ENCODE data around the gene RAB21.

The RAB21 gene

GRCh38 chr12:71840231-71840847 lies 85.7 kb downstream of the RAB21 start:
- H3K36me3 ChIP-seq (replicated peaks; ENCODE audit: low read depth, low read length) = peaks cover 11% of the 10 kb centered on the region
- peaks cover 28% of the 10 kb centered on the region for H3K4me1 ChIP-seq (ENCODE audit: low read length)
- peaks cover 14% of the 10 kb centered on the region for H4K20me1 ChIP-seq (ENCODE audit: insufficient read depth, low read length)
- H3K4me2 ChIP-seq (ENCODE audit: low read length) = peak overlapping the region; percentile 92
- H2AFZ ChIP-seq (ENCODE audit: low read depth, low read length) = peak overlapping the region; percentile 16; the same call in 1 of the 2 replicates
- H3K79me2 ChIP-seq (ENCODE audit: low read length) = peaks cover 65% of the 10 kb centered on the region
- peak overlapping the region; percentile 64 for H3K27ac ChIP-seq (ENCODE audit: low read length)
- peak overlapping the region; percentile 94 for H3K4me3 ChIP-seq (ENCODE audit: low read length)
- no peaks in the 10 kb centered on the region for H3K27me3 ChIP-seq (ENCODE audit: low read depth, low read length)
- H3K9me3 ChIP-seq (ENCODE audit: insufficient read depth, low read length) = no peaks in the 10 kb centered on the region
- no peak for TF ChIP-seq CTCF (IDR thresholded peaks at IDR 0.05; ENCODE audit: low read depth, low read length)
- no peak for TF ChIP-seq EZH2phosphoT487 (IDR thresholded peaks at IDR 0.05; ENCODE audit: low read depth)
- peak overlapping the region; percentile 79 for H3K9ac ChIP-seq (ENCODE audit: low read length)

GRCh38 chr12:71846322-71846940 lies 91.8 kb downstream of the RAB21 start:
- no peak overlapping the region for H3K4me2 ChIP-seq (ENCODE audit: low read length)
- H3K79me2 ChIP-seq (ENCODE audit: low read length) = peaks cover 96% of the 10 kb centered on the region
- H3K9ac ChIP-seq (ENCODE audit: low read length) = no peak overlapping the region

GRCh38 chr12:71848212-71848611 lies 93.5 kb downstream of the RAB21 start:
- Histone ChIP-seq H3K9ac (ENCODE audit: low read length) (no peak overlapping the region), H3K27me3 (ENCODE audit: low read depth, low read length) (no peaks in the 10 kb centered on the region), H3K4me3 (ENCODE audit: low read length) (no peak overlapping the region), H3K4me2 (ENCODE audit: low read length) (no peak overlapping the region), H3K4me1 (ENCODE audit: low read length) (peaks cover 8% of the 10 kb centered on the region), H3K9me3 (ENCODE audit: insufficient read depth, low read length) (no peaks in the 10 kb centered on the region), H4K20me1 (ENCODE audit: insufficient read depth, low read length) (peaks cover 38% of the 10 kb centered on the region), H3K27ac (ENCODE audit: low read length) (no peak overlapping the region), H2AFZ (ENCODE audit: low read depth, low read length) (no peak overlapping the region), H3K36me3 (replicated peaks; ENCODE audit: low read depth, low read length) (peaks cover 20% of the 10 kb centered on the region), H3K79me2 (ENCODE audit: low read length) (peaks cover 96% of the 10 kb centered on the region)
- TF ChIP-seq EZH2phosphoT487 (IDR thresholded peaks at IDR 0.05; ENCODE audit: low read depth) = no peak

More at GRCh38 chr12:71846322-71846940, 91.8 kb downstream of the RAB21 start:
- TF ChIP-seq EZH2phosphoT487 (IDR thresholded peaks at IDR 0.05; ENCODE audit: low read depth) = no peak
- peak; percentile 54 for TF ChIP-seq CTCF (IDR thresholded peaks at IDR 0.05; ENCODE audit: low read depth, low read length)
- Histone ChIP-seq H3K27ac (ENCODE audit: low read length) (no peak overlapping the region), H2AFZ (ENCODE audit: low read depth, low read length) (no peak overlapping the region), H4K20me1 (ENCODE audit: insufficient read depth, low read length) (peaks cover 29% of the 10 kb centered on the region), H3K4me1 (ENCODE audit: low read length) (peaks cover 19% of the 10 kb centered on the region), H3K4me3 (ENCODE audit: low read length) (no peak overlapping the region), H3K27me3 (ENCODE audit: low read depth, low read length) (no peaks in the 10 kb centered on the region), H3K9me3 (ENCODE audit: insufficient read depth, low read length) (no peaks in the 10 kb centered on the region), H3K36me3 (replicated peaks; ENCODE audit: low read depth, low read length) (peaks cover 23% of the 10 kb centered on the region)

GRCh38 chr12:71849109-71849851 lies 94.6 kb downstream of the RAB21 start:
- TF ChIP-seq CTCF (IDR thresholded peaks at IDR 0.05; ENCODE audit: low read depth, low read length) (no peak), EZH2phosphoT487 (IDR thresholded peaks at IDR 0.05; ENCODE audit: low read depth) (no peak)
- Histone ChIP-seq H3K9ac (ENCODE audit: low read length) (no peak overlapping the region), H3K4me1 (ENCODE audit: low read length) (peaks cover 10% of the 10 kb centered on the region), H3K79me2 (ENCODE audit: low read length) (peaks cover 95% of the 10 kb centered on the region), H3K27me3 (ENCODE audit: low read depth, low read length) (no peaks in the 10 kb centered on the region), H3K4me3 (ENCODE audit: low read length) (no peak overlapping the region), H4K20me1 (ENCODE audit: insufficient read depth, low read length) (peaks cover 45% of the 10 kb centered on the region), H3K4me2 (ENCODE audit: low read length) (no peak overlapping the region), H2AFZ (ENCODE audit: low read depth, low read length) (no peak overlapping the region), H3K36me3 (replicated peaks; ENCODE audit: low read depth, low read length) (peaks cover 17% of the 10 kb centered on the region), H3K9me3 (ENCODE audit: insufficient read depth, low read length) (no peaks in the 10 kb centered on the region), H3K27ac (ENCODE audit: low read length) (no peak overlapping the region)
